Liver (tissue), 9 donors: ENCODE data around the gene MEF2B. TPM values are rescaled to one million over a fixed set of nuclear protein-coding genes. Genes with fewer than 3 reads are reported as not detected.
A peak's percentile ranks its signal among the peaks of the same experiment; 100 is the strongest.
"Not testable (repeated sequence)": the region's sequence is repeated elsewhere in the genome, so short reads cannot be mapped to it uniquely, and the experiment has no call there.

Source experiments
- DNase-seq: peaks from one replicate; pipeline ENCODE4 v3.0.0-alpha.2; 2017; ENCODE audit warnings: low spot score
- H3K27ac ChIP-seq, 2 donors: one replicate each; pipeline ENCODE4 v1.7.0; 2013; ENCODE audit warnings: inconsistent platforms in 2 of 2, low read length in 2 of 2, control low read depth in 1 of 2, low read depth in 1 of 2, mild to moderate bottlenecking in 1 of 2
- H3K27me3 ChIP-seq, 4 donors: one replicate each; pipeline versions ENCODE4 v1.6.1 to v1.7.0; 2013; ENCODE audit warnings: low read length in 3 of 4, inconsistent platforms in 1 of 4, mild to moderate bottlenecking in 1 of 4, moderate library complexity in 1 of 4; ENCODE audit not compliant: control insufficient read depth in 4 of 4, insufficient read depth in 4 of 4
- H3K36me3 ChIP-seq, 4 donors: one replicate each; pipeline versions ENCODE4 v1.6.1 to v1.7.0; 2013; ENCODE audit warnings: low read length in 3 of 4, mild to moderate bottlenecking in 3 of 4, low read depth in 1 of 4, moderate library complexity in 1 of 4; ENCODE audit not compliant: control insufficient read depth in 4 of 4, insufficient read depth in 3 of 4
- H3K4me1 ChIP-seq, 4 donors: one replicate each; pipeline versions ENCODE4 v1.6.1 to v1.7.0; 2013; ENCODE audit warnings: low read length in 3 of 4, mild to moderate bottlenecking in 3 of 4, moderate library complexity in 1 of 4; ENCODE audit not compliant: control insufficient read depth in 4 of 4, insufficient read depth in 4 of 4
- H3K4me3 ChIP-seq, 3 donors: one replicate each; pipeline versions ENCODE4 v1.6.1 to v1.7.0; 2013; ENCODE audit warnings: low read length in 3 of 3, control low read depth in 1 of 3, low read depth in 1 of 3, mild to moderate bottlenecking in 1 of 3
- H3K9ac ChIP-seq, 2 donors: one replicate each; pipeline ENCODE4 v1.7.0; 2013; ENCODE audit warnings: low read length in 2 of 2, mild to moderate bottlenecking in 2 of 2, moderate library complexity in 2 of 2, control low read depth in 1 of 2, low read depth in 1 of 2
- H3K9me3 ChIP-seq, 4 donors: one replicate each; pipeline versions ENCODE4 v1.6.1 to v1.7.0; 2013; ENCODE audit warnings: low read length in 3 of 4; ENCODE audit not compliant: control insufficient read depth in 4 of 4
- ATF3 ChIP-seq: IDR thresholded peaks from 2 replicates; pipeline ENCODE4 v1.6.1; 2016; ENCODE audit warnings: antibody characterized with exemption
- CTCF ChIP-seq: fragments of 150-350 bp; IDR thresholded peaks from 2 replicates; pipeline ENCODE4 v1.5.1; 2017; ENCODE audit warnings: improper control_type of control experiment, low read depth, low read length; ENCODE audit not compliant: missing input control
- EGR1 ChIP-seq, 2 donors: IDR thresholded peaks; 2 replicates each; pipeline ENCODE4 v1.6.1; 2016 to 2018; ENCODE audit warnings: antibody characterized with exemption in 2 of 2, low read depth in 2 of 2
- FOXA1 ChIP-seq: IDR thresholded peaks from 2 replicates; pipeline ENCODE4 v1.6.1; 2016; ENCODE audit warnings: antibody characterized with exemption
- FOXA2 ChIP-seq: IDR thresholded peaks from 2 replicates; pipeline ENCODE4 v1.6.1; 2016; ENCODE audit warnings: antibody characterized with exemption
- GABPA ChIP-seq, 2 donors: IDR thresholded peaks in 1 of 2; conservative IDR thresholded peaks in 1 of 2; 2 replicates each; pipeline ENCODE4 v1.6.1; 2016; ENCODE audit warnings: antibody characterized with exemption in 2 of 2, mild to moderate bottlenecking in 1 of 2, moderate library complexity in 1 of 2
- HNF4A ChIP-seq, 2 donors: conservative IDR thresholded peaks; 2 replicates each; pipeline ENCODE4 v1.6.1; 2016; ENCODE audit warnings: antibody characterized with exemption in 2 of 2, mild to moderate bottlenecking in 2 of 2
- HNF4G ChIP-seq: IDR thresholded peaks from 2 replicates; pipeline ENCODE4 v1.6.1; 2016; ENCODE audit warnings: antibody characterized with exemption
- JUND ChIP-seq, 2 donors: IDR thresholded peaks; 2 replicates each; pipeline ENCODE4 v1.6.1; 2016; ENCODE audit warnings: antibody characterized with exemption in 2 of 2
- MAX ChIP-seq: IDR thresholded peaks from 2 replicates; pipeline ENCODE4 v1.6.1; 2016; ENCODE audit warnings: antibody characterized with exemption
- NR2F2 ChIP-seq: IDR thresholded peaks from 2 replicates; pipeline ENCODE4 v1.6.1; 2016; ENCODE audit warnings: antibody characterized with exemption
- RAD21 ChIP-seq, 2 donors: IDR thresholded peaks; 2 replicates each; pipeline ENCODE4 v1.6.1; 2016; ENCODE audit warnings: antibody characterized with exemption in 2 of 2, mild to moderate bottlenecking in 2 of 2
- REST ChIP-seq: IDR thresholded peaks from 2 replicates; pipeline ENCODE4 v1.6.1; 2016; ENCODE audit warnings: antibody characterized with exemption, mild to moderate bottlenecking
- RXRA ChIP-seq, 2 donors: IDR thresholded peaks; 2 replicates each; pipeline ENCODE4 v1.6.1; 2017 to 2018; ENCODE audit warnings: antibody characterized with exemption in 2 of 2, mild to moderate bottlenecking in 1 of 2
- SP1 ChIP-seq: IDR thresholded peaks from 2 replicates; pipeline ENCODE4 v1.6.1; 2018; ENCODE audit warnings: antibody characterized with exemption, mild to moderate bottlenecking
- TAF1 ChIP-seq: conservative IDR thresholded peaks from 2 replicates; pipeline ENCODE4 v1.6.1; 2016; ENCODE audit warnings: antibody characterized with exemption, mild to moderate bottlenecking
- YY1 ChIP-seq: IDR thresholded peaks from 2 replicates; pipeline ENCODE4 v1.6.1; 2016; ENCODE audit warnings: antibody characterized with exemption, mild to moderate bottlenecking
- ZBTB33 ChIP-seq: IDR thresholded peaks from 2 replicates; pipeline ENCODE4 v1.6.1; 2016; ENCODE audit warnings: antibody characterized with exemption
- WGBS: extraction: QIAGEN DNeasy Blood & Tissue Kit; methylation state at CpG from one replicate; pipeline ENCODE4 v1.1.7; 2013; 5-methylcytosine and 5-hydroxymethylcytosine counted together
- polyA plus RNA-seq, 2 donors: library from polyadenylated mRNA; stranded (reverse) in 1 of 2; unstranded in 1 of 2; fragments of 200-250 nt in 1 of 2; fragments of >200 nt in 1 of 2; fragmentation: Nextera tagmentation in 1 of 2; extraction: Ambion mirVana in 1 of 2; gene quantifications; one replicate each; pipeline versions ENCODE4 v1.2.1 to v1.2.3, GENCODE V29; 2013 to 2015
- total RNA-seq, 2 donors: library from RNA; depleted of rRNA; stranded (reverse); fragments of >200 nt; gene quantifications; one replicate each; pipeline ENCODE4 v1.2.3, GENCODE V29; 2014
- donor health status: healthy.
- donor health status: healthy.
- donor health status: healthy.
- donor health status: healthy.
- donor health status: healthy.

The MEF2B gene
- total and polyA plus RNA-seq, 4 donors, result 0.08 to 0.39 (median 0.30) TPM; not detected in 1

GRCh38 chr19:19103167-19103566 is 66.9 kb downstream of the MEF2B start:
- no peak overlapping the region for H3K9ac ChIP-seq
- no peaks in the 10 kb centered on the region for H3K27me3 ChIP-seq
- H3K4me1 ChIP-seq, result peaks cover 17 to 42% (median 27%) of the 10 kb centered on the region in 4 donors
- no peak for DNase-seq
- no peak overlapping the region for H3K4me3 ChIP-seq
- peaks cover 3 to 10% (median 5%) of the 10 kb centered on the region in 4 donors for H3K36me3 ChIP-seq
- TF ChIP-seq JUND (IDR thresholded peaks at IDR 0.05) (no peak), RAD21 (IDR thresholded peaks at IDR 0.05) (no peak), EGR1 (IDR thresholded peaks at IDR 0.05; ENCODE audit: low read depth in 2 of 2) (no peak), NR2F2 (no peak), ATF3 (no peak), SP1 (no peak), TAF1 (no peak)
- no peaks in the 10 kb centered on the region for H3K9me3 ChIP-seq
- peak overlapping the region in 1 of 2 donors; percentile 43 for H3K27ac ChIP-seq
- 95% methylated on average over 11 of the region's 11 CpGs for WGBS

- H3K9me3 ChIP-seq, DNase-seq, H3K9ac ChIP-seq, H3K36me3 ChIP-seq, H3K27me3 ChIP-seq, H3K4me3 ChIP-seq: not testable (repeated sequence)
- WGBS, result 92% methylated on average over 10 of the region's 10 CpGs
- peaks cover 22 to 48% (median 32%) of the 10 kb centered on the region in 4 donors for H3K4me1 ChIP-seq
- H3K27ac ChIP-seq, result peak overlapping the region in 1 of 2 donors; percentile 15
These were observed 67.5 kb downstream of the MEF2B start for GRCh38 chr19:19102566-19102965.

GRCh38 chr19:19101540-19101939 is 68.5 kb downstream of the MEF2B start:
- peaks cover 25 to 57% (median 39%) of the 10 kb centered on the region in 4 donors for H3K4me1 ChIP-seq
- no peak overlapping the region for H3K9ac ChIP-seq
- no peak for DNase-seq
- TF ChIP-seq CTCF (no peak), TAF1 (no peak), GABPA (IDR thresholded peaks at IDR 0.05 in 1 of 2, conservative IDR thresholded peaks at IDR 0.05 in 1 of 2) (no peak), FOXA2 (no peak), HNF4A (conservative IDR thresholded peaks at IDR 0.05) (peak; percentile 87 to 90), ZBTB33 (no peak), RAD21 (IDR thresholded peaks at IDR 0.05) (peak; percentile 10 to 22), JUND (IDR thresholded peaks at IDR 0.05) (peak in 1 of 2 donors; percentile 13), RXRA (IDR thresholded peaks at IDR 0.05) (peak; percentile 71 to 85), YY1 (peak; percentile 46), NR2F2 (peak; percentile 72), SP1 (peak; percentile 44), FOXA1 (no peak), EGR1 (IDR thresholded peaks at IDR 0.05; ENCODE audit: low read depth in 2 of 2) (no peak), REST (peak; percentile 14), MAX (peak; percentile 57), HNF4G (peak; percentile 21), ATF3 (no peak)
- peak overlapping the region; percentile 97 to 98 for H3K27ac ChIP-seq
- H3K27me3 ChIP-seq, result no peaks in the 10 kb centered on the region
- peaks cover 0 to 4% (median 1%) of the 10 kb centered on the region in 4 donors for H3K36me3 ChIP-seq
- H3K4me3 ChIP-seq, result no peak overlapping the region
- WGBS, result 42% methylated on average over 8 of the region's 8 CpGs
- H3K9me3 ChIP-seq, result no peaks in the 10 kb centered on the region
